Measurements from ENCODE around the gene NHLRC2. TPM values are rescaled to one million over a fixed set of nuclear protein-coding genes. Genes with fewer than 3 reads are reported as not detected.

The NHLRC2 gene
- total and polyA plus RNA-seq, 5 donors: 14.9 to 79.8 (median 64.8) TPM

GRCh38 chr10:113922787-113923570, 68.5 kb downstream of the NHLRC2 start:
- Histone ChIP-seq H3K4me1 (ENCODE audit: control insufficient read depth, insufficient read depth, low read length) (no peaks in the 10 kb centered on the region), H3K27ac (ENCODE audit: low read length) (no peak overlapping the region), H3K27me3 (ENCODE audit: control insufficient read depth, insufficient read depth) (no peaks in the 10 kb centered on the region), H3K9me3 (ENCODE audit: control insufficient read depth, low read length) (no peaks in the 10 kb centered on the region), H3K4me3 (ENCODE audit: low read length) (no peak overlapping the region)
- ATAC-seq (peak; percentile 43 to 47), DNase-seq (peak in 1 of 3 donors; percentile 58)
- intact Hi-C loops (cut with DNase I): no loop called here
- WGBS: 32% methylated on average over 8 of the region's 8 CpGs

- H3K4me3 ChIP-seq (ENCODE audit: low read length): no peak overlapping the region
- no peak overlapping the region for H3K27ac ChIP-seq (ENCODE audit: low read length)
- H3K27me3 ChIP-seq (ENCODE audit: control insufficient read depth, insufficient read depth): no peaks in the 10 kb centered on the region
- H3K4me1 ChIP-seq (ENCODE audit: control insufficient read depth, insufficient read depth, low read length): no peaks in the 10 kb centered on the region
- H3K9me3 ChIP-seq (ENCODE audit: control insufficient read depth, low read length): no peaks in the 10 kb centered on the region
- no peak for ATAC-seq
- DNase-seq: no peak
- intact Hi-C loops (cut with DNase I): no loop called here
- WGBS: 99% methylated on average over 1 of the region's 1 CpG
These were observed 69.7 kb downstream of the NHLRC2 start for GRCh38 chr10:113924186-113924585.

- WGBS: 89% methylated on average over 4 of the region's 4 CpGs
- no peak for DNase-seq
- H3K4me1 ChIP-seq (ENCODE audit: control insufficient read depth, insufficient read depth, low read length): no peaks in the 10 kb centered on the region
- no peak for ATAC-seq
- intact Hi-C loops (cut with DNase I): no loop called here
- no peak overlapping the region for H3K4me3 ChIP-seq (ENCODE audit: low read length)
- H3K27ac ChIP-seq (ENCODE audit: low read length): no peak overlapping the region
- H3K9me3 ChIP-seq (ENCODE audit: control insufficient read depth, low read length): no peaks in the 10 kb centered on the region
- no peaks in the 10 kb centered on the region for H3K27me3 ChIP-seq (ENCODE audit: control insufficient read depth, insufficient read depth)
These were observed 70.2 kb downstream of the NHLRC2 start for GRCh38 chr10:113924664-113925063.

- intact Hi-C loops (cut with DNase I): no loop called here
- ATAC-seq (no peak), DNase-seq (no peak)
- WGBS: 84% methylated on average over 5 of the region's 5 CpGs
- Histone ChIP-seq H3K9me3 (ENCODE audit: control insufficient read depth, low read length) (no peaks in the 10 kb centered on the region), H3K27ac (ENCODE audit: low read length) (no peak overlapping the region), H3K4me3 (ENCODE audit: low read length) (no peak overlapping the region), H3K4me1 (ENCODE audit: control insufficient read depth, insufficient read depth, low read length) (no peaks in the 10 kb centered on the region), H3K27me3 (ENCODE audit: control insufficient read depth, insufficient read depth) (no peaks in the 10 kb centered on the region)
These were observed 73.0 kb downstream of the NHLRC2 start for GRCh38 chr10:113927440-113927839.

- Histone ChIP-seq H3K9me3 (ENCODE audit: control insufficient read depth, low read length) (no peaks in the 10 kb centered on the region), H3K27ac (ENCODE audit: low read length) (no peak overlapping the region), H3K27me3 (ENCODE audit: control insufficient read depth, insufficient read depth) (no peaks in the 10 kb centered on the region), H3K4me3 (ENCODE audit: low read length) (no peak overlapping the region), H3K4me1 (ENCODE audit: control insufficient read depth, insufficient read depth, low read length) (no peaks in the 10 kb centered on the region)
- intact Hi-C loops (cut with DNase I): no loop called here
- DNase-seq (no peak), ATAC-seq (no peak)
These were observed 74.4 kb downstream of the NHLRC2 start for GRCh38 chr10:113928830-113929229.

- ATAC-seq (no peak), DNase-seq (no peak)
- Histone ChIP-seq H3K4me1 (ENCODE audit: control insufficient read depth, insufficient read depth, low read length) (no peaks in the 10 kb centered on the region), H3K9me3 (ENCODE audit: control insufficient read depth, low read length) (no peaks in the 10 kb centered on the region), H3K27me3 (ENCODE audit: control insufficient read depth, insufficient read depth) (no peaks in the 10 kb centered on the region), H3K27ac (ENCODE audit: low read length) (no peak overlapping the region), H3K4me3 (ENCODE audit: low read length) (no peak overlapping the region)
- intact Hi-C loops (cut with DNase I): no loop called here
- WGBS: 72% methylated on average over 6 of the region's 6 CpGs
These were observed 75.1 kb downstream of the NHLRC2 start for GRCh38 chr10:113929522-113929921.

GRCh38 chr10:113930482-113931057, 76.1 kb downstream of the NHLRC2 start:
- Histone ChIP-seq H3K27ac (ENCODE audit: low read length) (no peak overlapping the region), H3K4me1 (ENCODE audit: control insufficient read depth, insufficient read depth, low read length) (no peaks in the 10 kb centered on the region), H3K27me3 (ENCODE audit: control insufficient read depth, insufficient read depth) (no peaks in the 10 kb centered on the region), H3K9me3 (ENCODE audit: control insufficient read depth, low read length) (no peaks in the 10 kb centered on the region), H3K4me3 (ENCODE audit: low read length) (no peak overlapping the region)
- no peak for ATAC-seq
- intact Hi-C loops (cut with DNase I): no loop called here
- DNase-seq: no peak
- 58% methylated on average over 3 of the region's 3 CpGs for WGBS

GRCh38 chr10:113932854-113933253, 78.4 kb downstream of the NHLRC2 start:
- WGBS: 94% methylated on average over 1 of the region's 1 CpG
- Histone ChIP-seq H3K9me3 (ENCODE audit: control insufficient read depth, low read length) (no peaks in the 10 kb centered on the region), H3K27me3 (ENCODE audit: control insufficient read depth, insufficient read depth) (no peaks in the 10 kb centered on the region), H3K4me1 (ENCODE audit: control insufficient read depth, insufficient read depth, low read length) (no peaks in the 10 kb centered on the region), H3K27ac (ENCODE audit: low read length) (no peak overlapping the region), H3K4me3 (ENCODE audit: low read length) (no peak overlapping the region)
- intact Hi-C loops (cut with DNase I): no loop called here
- DNase-seq (no peak), ATAC-seq (no peak)

GRCh38 chr10:113933894-113934532, 79.6 kb downstream of the NHLRC2 start:
- H3K4me3 ChIP-seq (ENCODE audit: low read length): no peak overlapping the region
- no peaks in the 10 kb centered on the region for H3K4me1 ChIP-seq (ENCODE audit: control insufficient read depth, insufficient read depth, low read length)
- intact Hi-C loops (cut with DNase I): no loop called here
- H3K9me3 ChIP-seq (ENCODE audit: control insufficient read depth, low read length): no peaks in the 10 kb centered on the region
- no peak overlapping the region for H3K27ac ChIP-seq (ENCODE audit: low read length)
- DNase-seq (no peak), ATAC-seq (no peak)
- 58% methylated on average over 8 of the region's 8 CpGs for WGBS
- no peaks in the 10 kb centered on the region for H3K27me3 ChIP-seq (ENCODE audit: control insufficient read depth, insufficient read depth)

- Histone ChIP-seq H3K9me3 (ENCODE audit: control insufficient read depth, low read length) (no peaks in the 10 kb centered on the region), H3K27me3 (ENCODE audit: control insufficient read depth, insufficient read depth) (no peaks in the 10 kb centered on the region), H3K27ac (ENCODE audit: low read length) (no peak overlapping the region), H3K4me1 (ENCODE audit: control insufficient read depth, insufficient read depth, low read length) (no peaks in the 10 kb centered on the region), H3K4me3 (ENCODE audit: low read length) (no peak overlapping the region)
- DNase-seq (no peak), ATAC-seq (no peak)
- intact Hi-C loops (cut with DNase I): no loop called here
These were observed 82.8 kb downstream of the NHLRC2 start for GRCh38 chr10:113937258-113937657.

- Histone ChIP-seq H3K4me1 (ENCODE audit: control insufficient read depth, insufficient read depth, low read length) (no peaks in the 10 kb centered on the region), H3K9me3 (ENCODE audit: control insufficient read depth, low read length) (no peaks in the 10 kb centered on the region), H3K27ac (ENCODE audit: low read length) (no peak overlapping the region), H3K27me3 (ENCODE audit: control insufficient read depth, insufficient read depth) (no peaks in the 10 kb centered on the region), H3K4me3 (ENCODE audit: low read length) (no peak overlapping the region)
- WGBS: 81% methylated on average over 7 of the region's 7 CpGs
- intact Hi-C loops (cut with DNase I): no loop called here
- ATAC-seq (no peak), DNase-seq (no peak)
These were observed 83.3 kb downstream of the NHLRC2 start for GRCh38 chr10:113937756-113938155.
